ENCODE data around the gene ZNRF2.
A peak's percentile ranks its signal among the peaks of the same experiment; 100 is the strongest.

Gene ZNRF2

DNA sequence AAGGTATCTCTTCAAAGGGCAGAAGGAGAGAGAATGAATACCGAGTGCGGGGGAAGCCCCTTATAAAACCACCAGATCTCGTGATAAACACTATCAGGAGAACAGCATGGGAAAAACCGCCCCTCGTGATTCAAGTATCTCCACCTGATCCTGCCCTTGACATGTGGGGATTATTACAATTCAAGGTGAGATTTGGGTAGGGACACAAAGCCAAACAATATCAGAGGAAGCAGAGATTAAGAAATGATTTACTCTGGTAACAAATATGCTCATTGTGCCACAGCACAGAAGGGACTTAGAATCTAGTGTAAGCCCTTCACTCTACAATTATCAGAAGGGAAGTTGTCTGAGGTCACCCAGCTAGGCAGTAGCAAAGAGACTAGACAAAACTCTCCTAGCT is 40.1 kb upstream of the ZNRF2 start:
- Histone ChIP-seq H3K4me3 (ENCODE audit: low read depth, low read length) (no peak overlapping the region), H3K36me3 (no peaks in the 10 kb centered on the region), H3K27ac (no peak overlapping the region), H3K27me3 (ENCODE audit: insufficient read depth, low read depth, severe bottlenecking) (no peaks in the 10 kb centered on the region), H3K9me3 (ENCODE audit: severe bottlenecking) (no peaks in the 10 kb centered on the region)
- TF ChIP-seq, protein P1, sequence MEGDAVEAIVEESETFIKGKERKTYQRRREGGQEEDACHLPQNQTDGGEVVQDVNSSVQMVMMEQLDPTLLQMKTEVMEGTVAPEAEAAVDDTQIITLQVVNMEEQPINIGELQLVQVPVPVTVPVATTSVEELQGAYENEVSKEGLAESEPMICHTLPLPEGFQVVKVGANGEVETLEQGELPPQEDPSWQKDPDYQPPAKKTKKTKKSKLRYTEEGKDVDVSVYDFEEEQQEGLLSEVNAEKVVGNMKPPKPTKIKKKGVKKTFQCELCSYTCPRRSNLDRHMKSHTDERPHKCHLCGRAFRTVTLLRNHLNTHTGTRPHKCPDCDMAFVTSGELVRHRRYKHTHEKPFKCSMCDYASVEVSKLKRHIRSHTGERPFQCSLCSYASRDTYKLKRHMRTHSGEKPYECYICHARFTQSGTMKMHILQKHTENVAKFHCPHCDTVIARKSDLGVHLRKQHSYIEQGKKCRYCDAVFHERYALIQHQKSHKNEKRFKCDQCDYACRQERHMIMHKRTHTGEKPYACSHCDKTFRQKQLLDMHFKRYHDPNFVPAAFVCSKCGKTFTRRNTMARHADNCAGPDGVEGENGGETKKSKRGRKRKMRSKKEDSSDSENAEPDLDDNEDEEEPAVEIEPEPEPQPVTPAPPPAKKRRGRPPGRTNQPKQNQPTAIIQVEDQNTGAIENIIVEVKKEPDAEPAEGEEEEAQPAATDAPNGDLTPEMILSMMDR (IDR thresholded peaks at IDR 0.05; ENCODE audit: low read depth, low read length), result no peak
- peak; percentile 18 for DNase-seq

DNA sequence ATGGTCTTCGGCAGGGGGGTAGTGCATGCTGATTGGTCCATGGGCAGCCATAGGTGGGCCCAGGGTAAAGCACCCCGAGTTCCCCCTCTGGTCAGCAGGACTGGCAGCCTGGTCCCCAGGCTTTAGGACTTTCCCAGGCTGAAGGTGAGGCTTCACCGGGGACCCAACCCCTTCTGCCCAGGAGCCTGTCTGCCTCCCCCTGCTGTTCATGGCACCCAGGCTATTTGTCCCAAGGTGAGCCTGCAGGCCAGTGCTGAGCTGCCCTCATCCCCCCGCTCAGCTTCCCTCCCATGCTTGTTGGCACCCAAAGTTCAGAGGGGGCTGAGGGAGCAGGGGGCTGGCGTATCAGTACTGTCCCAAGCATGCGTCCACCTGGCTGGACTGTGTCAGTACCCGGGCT is 38.5 kb upstream of the ZNRF2 start:
- H3K9me3 ChIP-seq (ENCODE audit: severe bottlenecking), result no peaks in the 10 kb centered on the region
- TF ChIP-seq, protein P1 (IDR thresholded peaks at IDR 0.05; ENCODE audit: low read depth, low read length), result 0 out of 2 replicates have a peak, but pooled peaks have one; percentile 3
- no peak overlapping the region for H3K27ac ChIP-seq
- DNase-seq, result no peak
- H3K27me3 ChIP-seq (ENCODE audit: insufficient read depth, low read depth, severe bottlenecking), result no peaks in the 10 kb centered on the region
- no peak overlapping the region for H3K4me3 ChIP-seq (ENCODE audit: low read depth, low read length)
- H3K36me3 ChIP-seq, result no peaks in the 10 kb centered on the region

DNA sequence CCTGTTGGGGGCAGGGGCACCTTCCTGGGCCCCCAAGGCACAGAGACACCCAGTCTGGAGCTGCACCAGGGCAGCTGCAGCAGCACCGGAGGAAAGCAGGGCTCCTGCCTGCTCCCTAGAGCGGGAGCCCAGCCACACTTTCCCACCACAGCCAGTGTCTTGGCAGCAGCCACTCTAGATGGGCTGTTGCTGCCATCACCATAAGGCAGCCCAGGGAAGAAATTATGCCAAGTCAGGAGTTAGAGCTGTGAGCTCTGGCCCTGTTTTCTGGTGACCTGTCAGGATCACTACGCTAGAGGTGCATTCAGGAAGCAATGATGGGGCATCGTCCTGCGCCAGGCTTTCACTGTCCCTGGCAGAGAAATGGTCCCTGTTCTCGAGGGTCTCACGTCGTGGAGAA is 38.0 kb upstream of the ZNRF2 start:
- H3K27me3 ChIP-seq (ENCODE audit: insufficient read depth, low read depth, severe bottlenecking), result no peaks in the 10 kb centered on the region

DNA sequence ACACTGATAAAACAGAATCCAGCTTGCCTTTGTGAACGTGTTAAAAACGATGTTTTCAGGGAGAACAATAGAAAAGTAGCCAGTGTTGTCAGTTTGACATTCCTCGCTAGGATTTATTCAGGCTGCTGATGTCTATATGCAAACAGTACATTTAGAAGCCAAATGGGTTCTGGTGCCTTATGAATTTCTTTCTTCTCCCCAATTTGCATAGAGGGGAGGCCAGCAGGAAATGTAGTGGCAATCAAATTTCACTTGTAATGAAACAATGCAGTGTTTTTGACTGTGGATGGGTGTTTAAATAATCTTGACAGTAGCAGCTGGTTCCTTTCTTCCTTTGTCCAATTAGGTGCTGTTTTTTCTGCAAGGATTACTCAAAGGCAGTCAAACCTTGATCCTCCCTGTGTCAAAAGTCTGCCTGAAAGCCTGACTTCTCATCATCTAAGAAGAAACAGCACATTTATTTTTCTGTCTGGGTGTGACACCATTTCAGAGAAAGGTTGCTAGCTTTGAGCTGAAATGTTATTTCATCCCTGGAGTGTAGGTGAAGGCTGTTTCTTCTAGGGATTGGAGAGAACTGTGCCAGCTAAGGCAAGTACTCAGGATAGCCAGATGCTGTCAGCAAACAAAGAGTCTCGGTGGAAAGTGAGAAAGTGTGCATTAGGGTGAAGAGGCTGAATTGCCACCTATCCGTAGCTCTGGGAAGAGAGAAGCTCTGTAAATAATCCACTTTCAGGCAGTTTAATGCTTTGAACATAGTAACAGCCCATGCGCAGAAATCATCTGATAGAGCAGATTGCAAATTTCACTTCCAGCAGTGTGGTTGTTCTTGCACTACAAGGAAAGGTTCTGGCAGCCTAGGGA is 36.6 kb upstream of the ZNRF2 start:
- no peaks in the 10 kb centered on the region for H3K27me3 ChIP-seq (ENCODE audit: insufficient read depth, low read depth, severe bottlenecking)
- TF ChIP-seq, protein P1 (IDR thresholded peaks at IDR 0.05; ENCODE audit: low read depth, low read length), result no peak
- peak overlapping the region; percentile 26 for H3K4me3 ChIP-seq (ENCODE audit: low read depth, low read length)
- no peaks in the 10 kb centered on the region for H3K36me3 ChIP-seq
- H3K9me3 ChIP-seq (ENCODE audit: severe bottlenecking), result no peaks in the 10 kb centered on the region
- DNase-seq, result peak; percentile 37
- H3K27ac ChIP-seq, result peak overlapping the region; percentile 70

More for the DNA sequence above, 38.0 kb upstream of the ZNRF2 start:
- Histone ChIP-seq H3K27ac (no peak overlapping the region), H3K36me3 (no peaks in the 10 kb centered on the region), H3K9me3 (ENCODE audit: severe bottlenecking) (no peaks in the 10 kb centered on the region), H3K4me3 (ENCODE audit: low read depth, low read length) (no peak overlapping the region)
- TF ChIP-seq, protein P1 (IDR thresholded peaks at IDR 0.05; ENCODE audit: low read depth, low read length), result no peak
- no peak for DNase-seq

DNA sequence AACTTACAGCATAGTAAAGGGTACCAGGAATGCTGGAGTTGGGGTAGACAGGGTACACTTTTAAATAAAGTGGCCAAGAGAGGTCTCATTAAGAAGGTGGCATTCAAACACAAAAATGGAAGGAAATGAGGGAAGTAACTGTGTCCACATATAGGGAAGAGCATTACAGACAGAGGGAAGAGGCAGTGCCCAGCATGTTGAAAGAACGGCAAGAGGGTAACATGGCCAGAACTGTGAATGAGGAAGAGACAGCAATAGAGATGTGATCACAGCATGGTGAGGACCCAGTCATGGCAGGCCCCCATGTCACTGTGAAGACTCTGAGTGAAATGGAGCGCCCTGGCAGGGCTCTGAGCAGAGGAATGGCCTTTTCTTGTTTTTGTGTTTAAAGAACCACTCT is 35.1 kb upstream of the ZNRF2 start:
- H3K27ac ChIP-seq, result no peak overlapping the region
- no peaks in the 10 kb centered on the region for H3K27me3 ChIP-seq (ENCODE audit: insufficient read depth, low read depth, severe bottlenecking)
- H3K4me3 ChIP-seq (ENCODE audit: low read depth, low read length), result no peak overlapping the region
- TF ChIP-seq, protein P1 (IDR thresholded peaks at IDR 0.05; ENCODE audit: low read depth, low read length), result no peak
- no peaks in the 10 kb centered on the region for H3K9me3 ChIP-seq (ENCODE audit: severe bottlenecking)
- DNase-seq, result no peak
- no peaks in the 10 kb centered on the region for H3K36me3 ChIP-seq

All from WERI-Rb-1 (cell line).